K562 (cell line): Measurements from ENCODE around the gene TRAF7. TPM values are rescaled to one million over a fixed set of nuclear protein-coding genes. Genes with fewer than 3 reads are reported as not detected.
A peak's percentile ranks its signal among the peaks of the same experiment; 100 is the strongest.

Experiments used
- ARHGAP35 ChIP-seq: fragments of 450-650 bp; IDR thresholded peaks from 2 replicates; pipeline ENCODE4 v1.6.1; 2018; ENCODE audit not compliant: partially characterized antibody
- E2F5 ChIP-seq: sonication (generic); formaldehyde crosslinking; IDR thresholded peaks from 2 replicates; pipeline ENCODE4 v1.8.0; 2022; ENCODE audit warnings: mild to moderate bottlenecking, missing genetic modification reagents
- ESRRB ChIP-seq: fragments of 250-450 bp; sonication (Bioruptor Pico); IDR thresholded peaks from 2 replicates; pipeline ENCODE4 v1.5.0; 2020; ENCODE audit warnings: mild to moderate bottlenecking, moderate library complexity, borderline replicate concordance
- FOXM1 ChIP-seq, 2 experiments: fragments of 450-650 bp in 1 of 2; sonication (generic) in 1 of 2; formaldehyde crosslinking in 1 of 2; IDR thresholded peaks; 2 replicates each; pipeline versions ENCODE4 v1.6.1 to v1.9.0; 2017 to 2022; ENCODE audit warnings: low read depth in 2 of 2, mild to moderate bottlenecking in 2 of 2, missing genetic modification reagents in 1 of 2, moderate library complexity in 1 of 2
- HBP1 ChIP-seq: fragments of 450-650 bp; formaldehyde crosslinking; IDR thresholded peaks from 2 replicates; pipeline ENCODE4 v1.4.0; 2022; ENCODE audit warnings: missing genetic modification characterization
- JUND ChIP-seq, 2 experiments: IDR thresholded peaks; 2 replicates in 1 of 2; 3 replicates in 1 of 2; pipeline ENCODE4 v1.6.1; 2011; ENCODE audit warnings: borderline replicate concordance in 2 of 2, low read depth in 2 of 2, low read length in 2 of 2, improper control_type of control experiment in 1 of 2, missing biosample characterization in 1 of 2, missing genetic modification characterization in 1 of 2, missing genetic modification reagents in 1 of 2
- MYBL2 ChIP-seq, 2 experiments: fragments of 450-650 bp in 1 of 2; sonication (generic) in 1 of 2; formaldehyde crosslinking in 1 of 2; IDR thresholded peaks; 2 replicates each; pipeline versions ENCODE4 v1.6.1 to v1.8.1; 2017 to 2022; ENCODE audit warnings: borderline replicate concordance in 1 of 2, inconsistent platforms in 1 of 2, low read depth in 1 of 2, mild to moderate bottlenecking in 1 of 2, missing genetic modification reagents in 1 of 2, moderate library complexity in 1 of 2
- NCOR1 ChIP-seq: fragments of 450-650 bp; IDR thresholded peaks from 2 replicates; pipeline ENCODE4 v1.6.1; 2016; ENCODE audit warnings: mild to moderate bottlenecking, moderate library complexity
- PTBP1 ChIP-seq: fragments of 200-400 bp; formaldehyde crosslinking; IDR thresholded peaks from 2 replicates; pipeline ENCODE4 v1.6.1; 2017; ENCODE audit warnings: low read depth, low read length
- TCF15 ChIP-seq: fragments of 250-450 bp; sonication (Bioruptor Pico); IDR thresholded peaks from 2 replicates; pipeline ENCODE4 v1.8.0; 2022; ENCODE audit warnings: moderate library complexity, mild to moderate bottlenecking, inconsistent platforms
- THRAP3 ChIP-seq: fragments of 450-650 bp; IDR thresholded peaks from 2 replicates; pipeline ENCODE4 v1.6.1; 2016; ENCODE audit warnings: mild to moderate bottlenecking, inconsistent platforms, borderline replicate concordance
- ZBTB2 ChIP-seq: fragments of 450-650 bp; IDR thresholded peaks from 2 replicates; pipeline ENCODE4 v1.6.1; 2016; ENCODE audit warnings: antibody characterized with exemption
- ZHX1 ChIP-seq: fragments of 150-350 bp; conservative IDR thresholded peaks from 2 replicates; pipeline ENCODE4 v1.6.1; 2014; ENCODE audit warnings: low read length
- ZNF212 ChIP-seq: fragments of 450-650 bp; formaldehyde crosslinking; IDR thresholded peaks from 2 replicates; pipeline ENCODE4 v1.4.0; 2020; ENCODE audit warnings: mild to moderate bottlenecking
- ZNF263 ChIP-seq: sonication (generic); formaldehyde crosslinking; IDR thresholded peaks from 2 replicates; pipeline ENCODE4 v1.8.0; 2022; ENCODE audit warnings: mild to moderate bottlenecking, missing genetic modification reagents, borderline replicate concordance
- ZNF274 ChIP-seq: IDR thresholded peaks from 2 replicates; pipeline ENCODE4 v1.6.1; 2011; ENCODE audit warnings: low read depth, mild to moderate bottlenecking, low read length, moderate library complexity, borderline replicate concordance
- ZNF766 ChIP-seq: fragments of 200-800 bp; sonication (Bioruptor generic); conservative IDR thresholded peaks from 2 replicates; pipeline ENCODE4 v1.6.1; 2016; ENCODE audit warnings: missing genetic modification characterization, missing compliant biosample characterization
- ZNF79 ChIP-seq: fragments of 250-450 bp; sonication (Bioruptor Pico); IDR thresholded peaks from 2 replicates; pipeline ENCODE4 v1.4.0; 2020; ENCODE audit warnings: low read depth, mild to moderate bottlenecking, moderate library complexity
- polyA plus RNA-seq, 8 experiments: library from polyadenylated mRNA; depleted of rRNA in 4 of 8; stranded (reverse) in 5 of 8; unstranded in 3 of 8; fragments of >200 nt; fragmentation: Nextera tagmentation in 2 of 8; fragmentation: Illumina TruSeq in 1 of 8; extraction: Ambion mirVana in 2 of 8; extraction: Trizol in 1 of 8; gene quantifications; 2 replicates each; pipeline versions ENCODE4 v1.2.1 to v1.2.3, GENCODE V29; 2011 to 2014; ENCODE audit warnings: inconsistent platforms in 1 of 8, missing spikeins in 1 of 8
- total RNA-seq, 7 experiments: library from RNA; depleted of rRNA in 6 of 7; stranded (reverse); fragments of >200 nt in 6 of 7; fragmentation: Illumina TruSeq in 2 of 7; extraction: Trizol in 2 of 7; gene quantifications; 2 replicates each; pipeline versions ENCODE4 v1.2.1 to v1.2.3, GENCODE V29; 2011 to 2021; ENCODE audit warnings: low replicate concordance in 1 of 7

The TRAF7 gene
- total and polyA plus RNA-seq, 9 of the 15 experiments (the other 6 are each of a cell fraction or from before 2014, with no cell fraction given), result 1.1 to 113 (median 41.6) TPM

- peak; percentile 96 for TF ChIP-seq ZBTB2
- peak; percentile 93 for TF ChIP-seq JUND (IDR thresholded peaks at IDR 0.05; ENCODE audit: borderline replicate concordance, low read depth, low read length)
- TF ChIP-seq JUND (tag; IDR thresholded peaks at IDR 0.05; ENCODE audit: borderline replicate concordance, low read depth, low read length), result 0 out of 3 replicates have a peak, but pooled peaks have one; percentile 30
- TF ChIP-seq PTBP1, result no peak
- no peak for TF ChIP-seq ZHX1
- TF ChIP-seq HBP1, result no peak
- TF ChIP-seq ZNF274, result no peak; the same call in 1 of the 2 replicates
- no peak for TF ChIP-seq E2F5 (CRISPR knock-in tag)
- TF ChIP-seq NCOR1, result no peak
- no peak for TF ChIP-seq ZNF212 (CRISPR knock-in tag)
- no peak for TF ChIP-seq ZNF79 (CRISPR knock-in tag)
- TF ChIP-seq ESRRB (CRISPR knock-in tag), result no peak
- TF ChIP-seq MYBL2 (IDR thresholded peaks at IDR 0.05; ENCODE audit: low read depth), result no peak
- no peak for TF ChIP-seq MYBL2 (CRISPR knock-in tag; IDR thresholded peaks at IDR 0.05; ENCODE audit: borderline replicate concordance)
- peak; percentile 64 for TF ChIP-seq FOXM1 (IDR thresholded peaks at IDR 0.05; ENCODE audit: low read depth)
- no peak; the same call in 1 of the 2 replicates for TF ChIP-seq FOXM1 (CRISPR knock-in tag; IDR thresholded peaks at IDR 0.05; ENCODE audit: low read depth)
- no peak for TF ChIP-seq ZNF263 (CRISPR knock-in tag)
- TF ChIP-seq ARHGAP35, result no peak
- TF ChIP-seq TCF15 (CRISPR knock-in tag), result no peak
- TF ChIP-seq THRAP3, result no peak
- TF ChIP-seq ZNF766, result peak; percentile 38; the same call in 1 of the 2 replicates
Measured at GRCh38 chr16:2205104-2205966, 49.8 kb downstream of the TRAF7 start, which contains the start of gene MLST8 (continued).
